ENCODE measurements around the gene SLC66A3.

The SLC66A3 gene

DNA sequence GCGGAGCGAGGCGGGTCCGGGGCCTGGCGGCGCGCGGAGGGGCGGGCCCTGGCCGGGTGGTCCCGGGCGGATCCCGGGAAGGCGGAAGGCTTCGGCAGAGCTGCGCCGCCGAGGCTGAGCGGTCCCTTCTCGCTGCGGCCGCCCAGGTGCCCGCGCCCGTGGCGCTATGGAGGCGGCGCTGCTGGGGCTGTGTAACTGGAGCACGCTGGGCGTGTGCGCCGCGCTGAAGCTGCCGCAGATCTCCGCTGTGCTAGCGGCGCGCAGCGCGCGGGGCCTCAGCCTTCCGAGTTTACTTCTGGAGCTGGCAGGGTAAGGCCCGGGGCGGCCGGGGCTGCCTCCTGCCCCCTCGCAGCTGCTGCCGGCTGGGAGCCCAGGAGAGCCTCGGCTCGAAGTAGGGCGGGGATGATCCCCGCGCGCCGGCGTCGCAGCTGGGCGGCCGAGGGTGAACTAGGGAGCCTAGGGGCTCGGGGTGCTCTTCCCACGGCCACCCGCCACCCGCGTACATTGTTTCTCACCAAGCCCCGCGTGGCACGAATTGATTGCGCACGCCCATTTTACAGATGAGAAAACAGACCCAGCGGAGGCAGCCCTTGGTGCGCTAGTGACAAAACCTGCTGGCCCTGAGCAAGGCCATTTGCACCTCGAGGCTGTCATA, at the start of gene SLC66A3:
Gene SLC66A3, plus strand, starts transcription at position 87 of the 655 bp plus-strand sequence. Its CDS starts 80 bp downstream, at position 167.
- DNase-seq, result no peak

DNA sequence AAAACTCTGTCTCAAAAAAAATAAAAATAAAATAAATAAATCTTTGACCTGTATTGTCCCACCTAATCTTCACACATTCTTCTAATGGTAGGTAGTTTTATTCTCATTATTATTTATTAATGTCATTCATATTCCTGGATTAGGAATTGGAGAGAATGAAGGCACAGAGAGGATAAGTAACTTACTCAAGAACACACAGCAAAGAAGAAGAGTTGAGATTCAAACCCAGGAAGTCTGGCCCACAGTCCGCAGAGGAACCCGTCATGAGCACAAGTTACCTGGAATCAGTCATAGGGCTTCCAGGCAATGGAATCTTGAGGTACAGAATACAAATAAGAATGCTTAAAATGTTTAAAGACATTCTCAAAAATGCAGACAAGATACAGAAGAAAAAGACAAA, 46.3 kb upstream of the SLC66A3 start:
- no peak for DNase-seq

DNA sequence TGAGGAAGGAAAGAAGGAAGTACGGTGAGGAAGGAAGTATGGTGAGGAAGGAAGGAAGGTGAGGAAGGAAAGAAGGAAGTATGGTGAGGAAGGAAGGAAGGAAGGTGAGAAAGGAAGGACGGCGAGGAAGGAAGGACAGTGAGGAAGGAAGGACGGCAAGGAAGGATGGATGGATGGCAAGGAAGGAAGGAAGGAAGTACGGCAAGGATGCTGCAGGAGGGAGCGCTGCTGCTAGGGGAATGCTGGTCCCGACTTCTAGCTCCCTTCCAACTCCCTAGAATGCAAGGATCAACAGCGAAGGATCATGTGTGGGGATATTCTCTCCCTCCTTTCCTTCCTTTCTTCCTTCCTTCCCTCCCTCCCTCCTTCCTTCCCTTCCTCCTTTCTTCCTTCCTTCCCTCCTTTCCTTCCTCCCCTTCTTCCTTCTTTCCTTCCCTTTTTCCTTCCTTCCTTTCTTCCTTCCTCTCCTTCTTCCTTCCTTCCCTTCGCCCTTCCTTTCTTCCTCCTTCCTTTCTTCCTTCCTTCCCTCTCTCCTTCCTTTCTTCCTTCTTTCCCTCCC, 42.3 kb upstream of the SLC66A3 start:
- DNase-seq, result no peak

DNA sequence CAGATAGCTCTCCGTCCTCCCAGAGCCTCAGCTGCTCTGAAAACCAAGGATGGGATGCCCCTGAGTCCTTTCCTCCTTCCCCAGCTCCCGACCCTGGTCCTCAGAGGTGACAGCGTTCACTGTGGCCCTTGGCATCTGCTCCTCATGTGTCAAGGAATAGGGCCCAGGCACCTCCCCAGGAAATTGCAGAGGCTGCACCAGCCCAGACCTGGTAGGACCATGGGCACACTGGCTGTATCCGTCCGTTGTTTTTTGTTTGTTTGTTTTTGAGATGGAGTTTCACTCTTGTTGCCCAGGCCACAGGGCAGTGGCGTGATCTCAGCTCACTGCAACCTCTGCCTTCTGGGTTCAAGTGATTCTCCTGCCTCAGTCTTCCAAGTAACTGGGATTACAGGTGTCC, 37.5 kb upstream of the SLC66A3 start:
- no peak for DNase-seq

DNA sequence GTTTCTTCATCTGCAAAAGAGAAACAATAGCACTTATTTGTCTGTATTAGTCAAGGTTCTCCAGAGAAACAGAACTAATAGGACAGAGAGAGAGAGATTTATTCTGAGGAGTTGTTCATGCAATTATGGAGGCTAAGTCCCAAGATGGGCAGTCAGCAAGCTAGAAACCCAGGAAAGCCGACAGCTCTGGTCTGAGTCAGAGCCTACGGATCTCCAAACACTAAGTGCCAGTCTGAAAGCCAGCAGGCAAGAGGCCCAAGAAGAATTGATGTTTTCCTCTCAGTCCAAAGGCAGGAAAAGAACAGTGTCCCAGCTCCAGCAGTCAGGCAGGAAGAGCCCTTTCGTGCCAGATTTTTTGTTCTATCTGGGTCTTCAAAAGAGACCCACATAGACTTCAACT, 36.5 kb upstream of the SLC66A3 start:
- no peak for DNase-seq

GRCh38 chr2:11121099-11121822, 34.0 kb upstream of the SLC66A3 start:
- DNase-seq, result no peak

- no peak for DNase-seq
Observed at GRCh38 chr2:11121823-11122155, 33.5 kb upstream of the SLC66A3 start.

- DNase-seq, result no peak
Observed at GRCh38 chr2:11122380-11122779, 32.9 kb upstream of the SLC66A3 start.

GRCh38 chr2:11123001-11123809, 32.1 kb upstream of the SLC66A3 start:
- DNase-seq, result no peak

DNA sequence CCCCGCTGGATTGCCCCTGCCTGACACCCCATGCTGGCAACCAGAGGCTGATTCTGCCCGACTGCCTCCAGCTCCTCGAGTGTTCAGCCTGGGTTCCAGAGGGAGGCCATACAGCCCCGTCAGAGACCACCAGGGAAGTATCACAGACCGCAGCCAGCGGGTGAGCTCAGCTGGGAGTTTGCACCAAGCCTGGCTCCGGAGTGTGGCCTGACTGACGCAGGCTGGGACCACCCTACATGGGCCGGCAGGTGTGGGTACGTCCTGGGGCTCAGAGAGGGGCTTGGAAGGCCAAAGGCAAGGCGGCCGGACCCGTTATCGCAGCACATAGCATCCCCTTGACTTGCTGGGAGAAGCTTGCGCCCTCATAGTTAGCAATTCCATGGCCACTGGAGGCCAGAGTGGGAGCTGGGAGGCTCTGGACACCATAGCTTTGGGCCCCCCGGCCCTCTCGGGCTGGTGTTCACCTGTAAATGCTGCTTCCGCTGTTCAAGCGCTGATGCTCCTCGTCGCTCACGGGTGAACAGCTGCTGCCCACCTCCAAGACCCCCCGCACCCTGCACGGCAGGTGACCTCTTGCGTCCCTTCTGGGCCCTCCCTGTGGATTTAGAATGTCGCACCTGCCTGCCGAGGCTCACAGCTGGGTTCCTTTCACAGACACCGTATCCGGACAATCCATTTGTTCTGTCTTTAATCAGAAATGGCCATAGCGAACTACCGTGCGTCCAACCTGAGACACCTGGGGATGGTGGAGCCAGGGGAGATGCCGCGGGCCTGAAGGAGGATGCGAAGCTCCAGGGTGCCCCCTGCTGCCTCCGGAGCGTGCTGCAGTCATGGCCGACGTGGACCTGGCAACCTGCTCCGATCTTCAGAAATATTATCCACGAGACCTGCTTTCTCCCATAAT, 31.2 kb upstream of the SLC66A3 start:
- DNase-seq, result peak; percentile 73

DNA sequence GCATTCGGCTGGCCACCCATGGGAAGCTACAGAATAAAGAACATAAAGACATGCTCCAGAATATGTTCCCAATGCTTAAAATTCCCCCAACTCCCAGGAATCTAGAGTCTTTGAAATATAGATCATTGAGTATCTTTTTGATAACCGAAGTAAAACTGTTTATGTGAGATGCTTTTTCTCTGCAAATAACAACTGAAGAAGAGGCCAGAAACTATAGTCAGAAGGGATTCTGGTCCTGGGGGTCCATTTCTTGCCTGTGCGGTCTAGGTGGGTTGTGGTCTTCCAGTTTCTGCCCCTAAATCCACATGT, 30.6 kb upstream of the SLC66A3 start:
- DNase-seq, result no peak

- no peak for DNase-seq
Observed at GRCh38 chr2:11127761-11128160, 27.5 kb upstream of the SLC66A3 start.

- DNase-seq, result no peak
Observed at GRCh38 chr2:11128243-11128951, 26.9 kb upstream of the SLC66A3 start.

DNA sequence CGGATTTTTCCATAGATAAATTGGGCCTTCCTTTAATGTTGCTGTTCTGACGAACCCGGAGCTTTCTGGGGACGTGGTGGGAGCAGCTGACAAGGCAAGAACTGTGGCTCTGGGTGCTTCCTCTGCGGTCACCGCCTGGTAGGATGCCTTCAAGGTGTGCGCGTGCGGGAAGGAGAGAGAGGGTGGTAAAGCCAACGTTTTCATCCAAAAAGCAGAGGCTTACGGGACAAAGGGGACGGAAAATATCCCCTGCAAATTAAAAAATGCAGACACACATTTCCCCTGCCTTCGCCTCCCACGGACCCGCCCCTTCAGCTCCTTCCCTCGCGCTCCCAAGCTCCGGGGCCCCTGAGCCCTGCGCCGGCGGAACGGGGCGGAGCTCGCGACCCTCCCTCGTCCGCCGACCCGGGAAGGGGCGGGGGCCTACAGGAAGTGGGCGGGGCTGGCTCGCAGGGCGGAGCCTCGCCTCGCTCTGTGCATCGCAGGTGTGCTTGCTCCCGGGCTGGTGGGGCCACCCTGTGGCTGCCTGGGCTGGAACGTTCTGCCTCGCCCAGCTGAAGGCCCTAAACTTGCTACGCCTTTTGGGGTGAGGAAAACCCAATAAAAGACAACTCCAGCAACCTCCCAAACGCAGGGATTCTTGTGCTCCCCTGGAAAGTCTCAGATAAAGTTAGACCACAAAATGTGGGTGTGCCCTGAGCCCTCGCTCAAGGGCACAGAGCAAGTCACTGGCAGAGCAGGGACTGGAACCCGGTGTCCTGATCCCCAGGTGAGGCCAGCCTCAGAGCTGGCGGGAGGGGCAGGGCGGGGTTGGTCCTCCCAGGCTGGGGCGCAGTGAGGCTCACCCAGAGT, 25.4 kb upstream of the SLC66A3 start:
- DNase-seq, result peak; percentile 74

- no peak for DNase-seq
Observed at GRCh38 chr2:11131166-11131920, 23.9 kb upstream of the SLC66A3 start.

GRCh38 chr2:11132036-11132671, 23.1 kb upstream of the SLC66A3 start:
- no peak for DNase-seq

- DNase-seq, result no peak
Observed at GRCh38 chr2:11133238-11133935, 21.9 kb upstream of the SLC66A3 start.

DNA sequence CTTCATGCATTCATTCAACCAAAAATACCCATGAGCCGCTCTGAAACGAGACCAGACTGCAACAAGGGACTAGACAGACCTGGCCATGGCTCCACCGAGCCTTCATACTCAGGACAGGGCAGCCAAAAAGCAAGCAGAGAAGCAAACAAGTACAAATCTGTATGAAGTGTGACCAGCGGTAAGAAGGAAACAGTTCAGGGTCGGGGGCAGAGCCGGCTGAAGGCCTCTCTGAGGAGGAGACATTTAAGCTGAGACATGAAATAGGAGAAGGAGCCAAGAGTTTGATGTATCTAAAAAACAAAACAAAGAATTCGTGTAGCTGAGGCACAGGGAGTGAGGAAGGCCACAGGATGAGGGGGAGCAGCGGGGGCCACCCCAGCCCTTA, 21.3 kb upstream of the SLC66A3 start:
- no peak for DNase-seq

GRCh38 chr2:11134349-11134748, 20.9 kb upstream of the SLC66A3 start:
- DNase-seq, result no peak

Data from stimulated activated CD4-positive, alpha-beta T cell treated with anti-CD3 and anti-CD28 coated beads, Interleukin-12 subunit alpha, Interleukin-12 subunit beta, amount 100 ng/mL, for 4 hours (primary cell).